Activated naive CD4-positive, alpha-beta T cell treated with anti-CD3 and anti-CD28 coated beads, Interleukin-2, amount 50 U/mL, for 72 hours (primary cell): ENCODE results near the gene TBC1D9. TPM values are rescaled to one million over a fixed set of nuclear protein-coding genes. Genes with fewer than 3 reads are reported as not detected.

Experiments
- ATAC-seq, 2 donors: fragments of 150-1000 bp; cut with Tn5 transposase; 2 replicates each; pipeline ENCODE4 v1.10.0; 2021; ENCODE audit warnings: mild to moderate bottlenecking in 2 of 2, moderate library complexity in 2 of 2
- DNase-seq, 2 donors: peaks; one replicate each; pipeline ENCODE4 v3.0.0; 2021 to 2022; ENCODE audit warnings: low spot score in 2 of 2
- H3K27ac Mint-ChIP-seq, 2 donors: one replicate each; pipeline ENCODE4 v1.8.0; 2022; ENCODE audit warnings: mild to moderate bottlenecking in 2 of 2, mixed read lengths in 2 of 2
- H3K36me3 Mint-ChIP-seq, 2 donors: one replicate each; pipeline ENCODE4 v1.8.0; 2022; ENCODE audit warnings: mixed read lengths in 2 of 2
- H3K9me3 Mint-ChIP-seq, 2 donors: one replicate each; pipeline ENCODE4 v1.8.0; 2022; ENCODE audit warnings: mixed read lengths in 2 of 2
- total RNA-seq, 2 donors: library from RNA; stranded (reverse); gene quantifications; one replicate each; pipeline ENCODE4 v1.2.3, GENCODE V29; 2022

The TBC1D9 gene
- total RNA-seq, 2 donors from 2014 or later, result 0.04 TPM; not detected in 1

GRCh38 chr4:140711910-140712309, 44.3 kb downstream of the TBC1D9 start:
- H3K36me3 Mint-ChIP-seq, result no peaks in the 10 kb centered on the region
- no peaks in the 10 kb centered on the region for H3K9me3 Mint-ChIP-seq
- no peak overlapping the region for H3K27ac Mint-ChIP-seq
- ATAC-seq, result no peak
- no peak for DNase-seq

DNA sequence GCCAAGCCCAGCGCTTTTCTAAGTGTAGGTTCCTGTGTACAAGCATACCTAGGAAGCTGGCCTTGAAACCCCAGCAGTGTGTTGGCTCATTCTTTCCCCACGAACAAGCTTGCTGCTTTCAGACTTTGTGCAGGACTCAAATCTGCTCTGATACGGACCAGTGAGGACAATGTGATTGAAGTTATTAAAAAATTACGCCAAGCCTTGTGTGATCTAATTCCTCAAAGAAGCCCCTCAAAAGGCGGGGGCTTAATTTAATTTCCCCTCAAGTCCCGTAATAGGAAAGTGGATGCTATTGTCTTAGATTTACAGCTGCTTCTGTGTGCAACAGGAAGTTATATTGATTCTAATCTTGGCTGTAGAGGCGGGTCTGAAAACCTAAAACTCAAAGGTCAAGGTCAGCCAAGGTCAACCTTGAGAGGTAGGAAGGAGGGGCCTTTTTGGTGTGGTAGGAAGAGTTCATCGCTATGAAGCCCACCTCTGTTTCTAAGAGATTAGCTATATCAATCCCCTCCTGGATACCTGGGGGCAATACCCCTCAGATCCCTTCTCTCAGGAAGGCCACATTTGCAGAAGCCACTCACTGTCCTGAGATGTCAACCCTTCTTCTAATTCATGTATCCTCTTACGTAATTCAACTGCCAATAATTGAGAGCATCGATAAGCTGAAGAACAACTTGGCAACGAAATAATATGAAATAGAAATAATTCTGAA, 45.1 kb downstream of the TBC1D9 start:
- Mint-ChIP-seq H3K27ac (no peak overlapping the region), H3K9me3 (no peaks in the 10 kb centered on the region), H3K36me3 (no peaks in the 10 kb centered on the region)
- DNase-seq (no peak), ATAC-seq (no peak)

- DNase-seq, result no peak
- no peaks in the 10 kb centered on the region for H3K9me3 Mint-ChIP-seq
- no peaks in the 10 kb centered on the region for H3K36me3 Mint-ChIP-seq
- ATAC-seq, result no peak
- H3K27ac Mint-ChIP-seq, result no peak overlapping the region
These were observed 48.9 kb downstream of the TBC1D9 start for GRCh38 chr4:140707325-140707724.

- no peak overlapping the region for H3K27ac Mint-ChIP-seq
- DNase-seq (no peak), ATAC-seq (no peak)
- H3K36me3 Mint-ChIP-seq, result no peaks in the 10 kb centered on the region
- H3K9me3 Mint-ChIP-seq, result no peaks in the 10 kb centered on the region
These were observed 49.5 kb downstream of the TBC1D9 start for GRCh38 chr4:140706665-140707064.

DNA sequence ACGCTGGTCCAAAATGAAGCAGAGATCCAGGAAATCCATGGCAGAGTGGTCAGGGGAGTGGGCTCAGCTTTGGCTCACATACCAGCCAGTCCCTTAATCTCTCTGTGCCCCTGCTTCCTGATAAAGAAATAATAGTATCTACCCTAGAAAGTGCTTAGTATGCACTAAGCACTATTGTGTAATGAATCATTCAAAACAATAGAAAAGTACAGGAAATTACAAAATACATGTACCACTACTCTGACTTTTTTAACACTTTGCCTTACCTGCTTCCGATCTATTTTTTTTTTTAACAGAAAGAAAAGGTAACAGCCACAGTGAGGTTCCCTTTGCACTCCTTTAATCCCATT, 49.9 kb downstream of the TBC1D9 start:
- H3K36me3 Mint-ChIP-seq, result no peaks in the 10 kb centered on the region
- H3K9me3 Mint-ChIP-seq, result no peaks in the 10 kb centered on the region
- DNase-seq, result no peak
- no peak overlapping the region for H3K27ac Mint-ChIP-seq
- ATAC-seq, result no peak

- Mint-ChIP-seq H3K27ac (no peak overlapping the region), H3K9me3 (no peaks in the 10 kb centered on the region), H3K36me3 (no peaks in the 10 kb centered on the region)
- ATAC-seq, result no peak
- DNase-seq, result no peak
These were observed 50.4 kb downstream of the TBC1D9 start for GRCh38 chr4:140705625-140706275.

DNA sequence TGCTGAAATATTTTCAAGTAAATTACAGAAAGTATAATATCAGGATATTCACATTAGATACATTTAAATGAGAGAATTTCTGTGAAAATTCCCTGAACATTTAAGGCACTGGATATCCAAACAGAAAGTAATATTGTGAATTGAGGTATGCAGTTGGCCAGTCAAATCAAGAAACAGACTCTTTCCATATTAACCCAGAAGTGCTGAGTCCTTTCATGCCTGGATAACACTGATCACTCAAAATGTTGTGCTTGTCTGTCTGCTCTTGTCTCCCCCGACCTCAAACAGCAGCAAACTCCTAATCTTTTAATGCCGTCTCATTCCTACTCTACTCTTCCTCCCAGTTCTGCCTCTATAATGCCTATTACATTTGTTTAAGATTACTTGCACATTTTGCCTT, 51.2 kb downstream of the TBC1D9 start:
- DNase-seq (no peak), ATAC-seq (no peak)
- Mint-ChIP-seq H3K9me3 (no peaks in the 10 kb centered on the region), H3K27ac (no peak overlapping the region), H3K36me3 (no peaks in the 10 kb centered on the region)

DNA sequence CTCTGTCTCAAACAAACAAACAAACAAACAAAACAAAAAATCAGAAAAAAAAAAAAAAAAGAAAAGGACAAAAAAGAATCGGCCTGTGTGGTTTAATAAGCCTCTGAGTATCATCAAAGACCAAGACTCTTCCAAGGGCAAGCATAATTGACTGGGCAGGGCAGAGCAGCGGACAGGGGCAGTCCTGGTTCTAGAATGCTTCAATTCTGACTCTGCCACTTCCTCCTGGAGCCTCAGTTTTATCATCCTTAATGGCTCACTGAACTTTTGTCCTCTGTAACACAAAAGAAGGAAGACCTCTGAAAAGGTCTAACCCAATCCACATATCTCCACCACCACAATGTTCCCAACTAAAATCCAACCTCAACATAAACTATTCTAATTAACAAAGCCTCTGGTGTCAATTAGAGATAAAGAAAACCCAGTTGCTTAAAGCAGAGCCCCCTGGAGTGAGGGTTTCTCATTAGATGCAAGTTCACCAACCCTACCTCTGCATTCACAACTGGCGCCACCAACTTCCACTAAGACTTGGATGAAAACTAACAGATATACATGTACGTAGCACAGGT, 51.7 kb downstream of the TBC1D9 start:
- no peak for DNase-seq
- H3K36me3 Mint-ChIP-seq, result no peaks in the 10 kb centered on the region
- ATAC-seq, result no peak
- H3K9me3 Mint-ChIP-seq, result no peaks in the 10 kb centered on the region
- no peak overlapping the region for H3K27ac Mint-ChIP-seq

DNA sequence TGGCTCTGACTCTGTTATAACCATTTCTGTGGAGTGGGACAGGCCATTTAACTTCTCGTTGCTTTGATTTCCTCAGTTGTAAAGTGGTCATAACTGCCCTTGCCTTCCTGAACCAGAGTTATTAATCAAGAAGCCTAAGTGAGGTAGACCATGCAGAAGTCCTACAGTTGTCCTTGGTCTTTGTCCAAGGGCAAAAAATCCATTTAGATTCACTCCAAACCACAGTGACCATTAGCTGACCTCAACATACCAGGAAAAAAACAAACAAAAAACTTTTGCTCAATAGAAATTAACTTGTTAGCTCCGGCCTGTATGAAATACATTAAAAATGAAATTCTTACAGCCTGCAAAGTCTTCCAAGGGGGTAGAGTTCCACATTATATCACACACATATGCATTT, 52.7 kb downstream of the TBC1D9 start:
- ATAC-seq (no peak), DNase-seq (no peak)
- Mint-ChIP-seq H3K27ac (no peak overlapping the region), H3K9me3 (no peaks in the 10 kb centered on the region), H3K36me3 (no peaks in the 10 kb centered on the region)

DNA sequence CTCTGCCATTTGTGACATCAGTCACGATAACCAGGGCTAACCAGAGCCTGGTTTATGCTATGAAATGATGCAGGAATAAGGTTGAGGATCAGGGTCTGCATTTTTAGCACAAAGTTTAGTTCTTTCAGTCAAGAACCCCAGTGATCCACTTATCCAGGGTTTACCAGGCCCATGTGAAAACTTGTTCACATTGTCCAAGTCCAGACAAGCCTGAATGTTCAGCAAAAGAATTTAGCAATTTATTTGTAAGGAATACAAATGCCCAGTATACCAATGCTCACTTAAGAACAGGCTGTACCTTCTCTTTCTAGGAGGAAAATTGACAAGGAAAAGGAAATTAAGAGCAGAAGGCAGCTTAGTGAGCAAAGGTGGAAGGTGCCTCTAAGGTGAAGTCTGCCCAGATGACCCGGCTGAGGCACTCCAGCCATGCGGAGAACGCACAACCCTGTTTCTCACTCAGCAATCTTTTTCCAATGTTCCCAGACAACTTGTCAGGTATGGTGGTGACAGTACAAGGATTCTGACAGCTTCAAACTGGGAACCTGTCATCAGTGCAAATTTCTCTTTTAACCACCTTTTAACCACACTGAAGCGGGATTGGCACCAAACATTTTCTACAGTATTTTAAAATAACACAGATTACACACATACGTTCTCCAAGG, 54.0 kb downstream of the TBC1D9 start:
- Mint-ChIP-seq H3K9me3 (no peaks in the 10 kb centered on the region), H3K27ac (no peak overlapping the region), H3K36me3 (no peaks in the 10 kb centered on the region)
- no peak for DNase-seq
- no peak for ATAC-seq

DNA sequence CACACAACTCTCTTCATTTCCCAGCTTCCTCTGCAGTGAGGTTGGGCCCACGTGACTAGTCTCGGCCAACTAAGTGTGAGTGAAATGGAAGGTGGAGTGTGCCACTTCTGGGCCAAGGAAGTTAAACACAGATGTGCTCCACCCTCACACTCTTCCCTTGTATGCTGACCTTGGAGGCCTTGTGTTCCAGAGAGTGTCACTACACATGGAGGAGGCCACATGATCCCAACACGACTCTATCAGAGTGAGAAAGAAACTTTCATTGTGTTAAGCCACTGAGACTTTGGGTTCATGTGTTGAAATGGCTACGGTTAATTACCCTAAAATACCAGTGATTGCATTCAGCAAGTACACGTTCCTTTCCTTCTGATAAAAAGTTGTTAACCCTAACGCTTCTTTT, 55.1 kb downstream of the TBC1D9 start:
- Mint-ChIP-seq H3K27ac (no peak overlapping the region), H3K9me3 (no peaks in the 10 kb centered on the region), H3K36me3 (no peaks in the 10 kb centered on the region)
- DNase-seq, result no peak
- no peak for ATAC-seq

DNA sequence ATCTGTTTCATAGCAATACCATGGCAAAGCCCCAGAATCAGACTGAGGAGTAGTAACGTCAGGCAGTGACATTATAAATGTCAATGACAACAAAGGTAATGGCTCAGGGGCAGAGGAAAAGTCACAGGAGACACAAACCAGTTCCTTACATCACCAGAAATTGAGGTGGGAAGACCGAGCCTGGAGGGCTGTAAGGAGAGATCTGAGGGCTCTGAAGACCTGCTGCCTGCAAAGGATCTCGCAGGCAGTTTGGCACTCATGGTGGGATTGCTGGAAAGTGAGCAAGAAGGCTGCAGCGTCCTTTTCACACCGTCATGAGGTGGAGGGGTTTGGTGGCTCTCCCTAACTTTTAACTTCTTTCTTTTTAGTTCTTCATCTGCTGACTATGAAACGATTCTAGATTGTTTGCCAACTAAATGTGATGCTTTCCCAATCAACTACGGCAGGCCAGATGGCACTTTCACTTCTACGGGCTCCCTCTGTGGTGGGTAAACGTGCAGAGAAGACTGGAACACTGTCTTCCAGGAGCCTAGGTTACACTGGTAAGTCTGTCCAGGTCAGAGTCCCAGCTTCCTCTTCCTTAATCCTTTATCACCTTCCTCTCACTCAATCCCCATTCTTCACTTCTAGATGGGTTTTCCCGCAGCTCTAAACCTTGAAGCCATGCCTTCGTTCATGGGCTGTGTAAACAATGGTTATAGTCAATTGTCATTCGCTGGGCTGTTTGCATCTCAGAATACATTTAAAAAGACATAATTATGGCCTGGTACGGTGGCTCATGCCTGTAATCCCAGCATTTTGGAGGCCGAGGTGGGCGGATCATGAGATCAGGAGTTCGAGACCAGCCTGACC, 58.2 kb downstream of the TBC1D9 start:
- Mint-ChIP-seq H3K9me3 (no peaks in the 10 kb centered on the region), H3K36me3 (no peaks in the 10 kb centered on the region), H3K27ac (no peak overlapping the region)
- DNase-seq (no peak), ATAC-seq (no peak)

DNA sequence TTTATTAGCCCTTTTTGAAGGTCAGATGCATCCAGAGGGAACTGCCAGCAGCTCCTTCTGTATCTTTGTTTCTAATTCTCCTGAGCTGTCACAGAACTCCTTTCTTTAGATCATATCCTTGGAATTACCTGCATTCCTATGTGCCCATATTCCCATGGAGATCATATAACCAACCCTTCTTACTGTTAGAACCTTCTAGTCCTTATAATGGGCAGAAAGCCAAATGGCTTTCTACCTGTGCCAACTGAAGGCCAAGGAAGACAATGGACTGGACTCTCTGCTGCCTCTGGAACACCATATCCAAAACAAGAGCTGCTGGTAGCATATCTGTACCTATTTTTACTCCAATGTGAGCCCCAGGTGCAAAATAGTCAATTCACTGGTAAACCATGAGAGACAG, 60.7 kb downstream of the TBC1D9 start:
- no peak for ATAC-seq
- Mint-ChIP-seq H3K9me3 (no peaks in the 10 kb centered on the region), H3K36me3 (no peaks in the 10 kb centered on the region), H3K27ac (no peak overlapping the region)
- DNase-seq, result no peak

DNA sequence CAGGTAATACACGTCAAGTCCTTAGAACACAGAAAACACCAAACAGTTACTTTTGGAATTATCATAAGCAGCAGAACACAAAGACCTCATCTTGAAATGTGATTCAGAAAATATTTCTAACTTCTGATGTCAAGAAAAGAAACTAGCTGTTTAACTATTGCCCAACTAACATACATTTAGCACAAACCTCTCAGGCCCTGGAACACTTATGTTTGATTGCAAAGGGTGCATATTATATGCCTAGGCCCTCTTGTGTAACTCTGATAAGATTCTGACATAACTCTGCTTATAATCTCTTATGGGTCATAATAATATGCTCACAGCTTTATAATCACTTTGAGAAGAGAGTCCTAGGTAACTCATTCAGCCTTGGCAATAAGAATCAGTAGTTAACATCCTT, 62.6 kb downstream of the TBC1D9 start:
- H3K36me3 Mint-ChIP-seq, result no peaks in the 10 kb centered on the region
- DNase-seq, result no peak
- no peak overlapping the region for H3K27ac Mint-ChIP-seq
- H3K9me3 Mint-ChIP-seq, result no peaks in the 10 kb centered on the region
- ATAC-seq, result no peak

GRCh38 chr4:140691369-140691768, 64.8 kb downstream of the TBC1D9 start:
- ATAC-seq, result no peak
- H3K27ac Mint-ChIP-seq, result no peak overlapping the region
- no peak for DNase-seq
- no peaks in the 10 kb centered on the region for H3K36me3 Mint-ChIP-seq
- no peaks in the 10 kb centered on the region for H3K9me3 Mint-ChIP-seq

- Mint-ChIP-seq H3K9me3 (no peaks in the 10 kb centered on the region), H3K36me3 (no peaks in the 10 kb centered on the region), H3K27ac (no peak overlapping the region)
- ATAC-seq (no peak), DNase-seq (no peak)
These were observed 66.1 kb downstream of the TBC1D9 start for GRCh38 chr4:140690093-140690492.

- no peak for DNase-seq
- no peaks in the 10 kb centered on the region for H3K36me3 Mint-ChIP-seq
- ATAC-seq, result no peak
- H3K27ac Mint-ChIP-seq, result no peak overlapping the region
- no peaks in the 10 kb centered on the region for H3K9me3 Mint-ChIP-seq
These were observed 66.6 kb downstream of the TBC1D9 start for GRCh38 chr4:140689623-140690022.
